HG03469 (cell line): ENCODE data around the gene EIF2A.
"Not testable (repeated sequence)": the region's sequence is repeated elsewhere in the genome, so short reads cannot be mapped to it uniquely, and the experiment has no call there.

Source experiments
- ATAC-seq: cut with Tn5 transposase; IDR thresholded peaks from one replicate; pipeline ENCODE4 v1.9.1; 2021; ENCODE audit warnings: mild to moderate bottlenecking, moderate library complexity, moderate number of reproducible peaks; ENCODE audit not compliant: unreplicated experiment

EIF2A gene

GRCh38 chr3:150546226-150547044, at the start of gene EIF2A, which contains the start of gene SERP1:
Gene EIF2A, plus strand, starts transcription at chr3:150546787. Its CDS starts 16 bp downstream, at chr3:150546803.
Gene SERP1, minus strand, starts transcription at chr3:150546496. Its CDS starts 361 bp downstream, at chr3:150546135.
- peak; percentile 77 for ATAC-seq

GRCh38 chr3:150497956-150498355, 48.6 kb upstream of the EIF2A start:
- ATAC-seq = no peak

- ATAC-seq = not testable (repeated sequence)
Observed at GRCh38 chr3:150500960-150501359, 45.6 kb upstream of the EIF2A start.

GRCh38 chr3:150503402-150504099, 43.0 kb upstream of the EIF2A start:
- no peak for ATAC-seq

- ATAC-seq = no peak
Observed at GRCh38 chr3:150504483-150504882, 42.1 kb upstream of the EIF2A start.

GRCh38 chr3:150508401-150508800, 38.2 kb upstream of the EIF2A start:
- ATAC-seq = no peak

GRCh38 chr3:150509780-150510179, 36.8 kb upstream of the EIF2A start:
- ATAC-seq = no peak

GRCh38 chr3:150511122-150511821, 35.3 kb upstream of the EIF2A start:
- ATAC-seq = no peak

GRCh38 chr3:150515210-150515609, 31.4 kb upstream of the EIF2A start:
- no peak for ATAC-seq

GRCh38 chr3:150519026-150519425, 27.6 kb upstream of the EIF2A start:
- no peak for ATAC-seq

- no peak for ATAC-seq
Observed at GRCh38 chr3:150520408-150520807, 26.2 kb upstream of the EIF2A start.

- no peak for ATAC-seq
Observed at GRCh38 chr3:150521463-150521862, 25.1 kb upstream of the EIF2A start.

- no peak for ATAC-seq
Observed at GRCh38 chr3:150523538-150523937, 23.0 kb upstream of the EIF2A start.

GRCh38 chr3:150527464-150528255, 18.9 kb upstream of the EIF2A start:
- ATAC-seq = no peak

GRCh38 chr3:150528354-150528797, 18.2 kb upstream of the EIF2A start:
- ATAC-seq = no peak

- ATAC-seq = no peak
Observed at GRCh38 chr3:150531775-150532174, 14.8 kb upstream of the EIF2A start.

- no peak for ATAC-seq
Observed at GRCh38 chr3:150535204-150535603, 11.4 kb upstream of the EIF2A start.

- no peak for ATAC-seq
Observed at GRCh38 chr3:150538324-150539208, 8.0 kb upstream of the EIF2A start.

GRCh38 chr3:150540297-150540696, 6.3 kb upstream of the EIF2A start:
- ATAC-seq = no peak

GRCh38 chr3:150540991-150541390, 5.6 kb upstream of the EIF2A start:
- ATAC-seq = no peak
